ENCODE measurements around the gene CHMP1A. TPM values are rescaled to one million over a fixed set of nuclear protein-coding genes. Genes with fewer than 3 reads are reported as not detected.
"Not testable (repeated sequence)": the region's sequence is repeated elsewhere in the genome, so short reads cannot be mapped to it uniquely, and the experiment has no call there.

CHMP1A gene
- total and polyA plus RNA-seq, 2 donors (not counting 1 experiment from before 2014, with no cell fraction given) = 61.0 to 66.2 TPM

DNA sequence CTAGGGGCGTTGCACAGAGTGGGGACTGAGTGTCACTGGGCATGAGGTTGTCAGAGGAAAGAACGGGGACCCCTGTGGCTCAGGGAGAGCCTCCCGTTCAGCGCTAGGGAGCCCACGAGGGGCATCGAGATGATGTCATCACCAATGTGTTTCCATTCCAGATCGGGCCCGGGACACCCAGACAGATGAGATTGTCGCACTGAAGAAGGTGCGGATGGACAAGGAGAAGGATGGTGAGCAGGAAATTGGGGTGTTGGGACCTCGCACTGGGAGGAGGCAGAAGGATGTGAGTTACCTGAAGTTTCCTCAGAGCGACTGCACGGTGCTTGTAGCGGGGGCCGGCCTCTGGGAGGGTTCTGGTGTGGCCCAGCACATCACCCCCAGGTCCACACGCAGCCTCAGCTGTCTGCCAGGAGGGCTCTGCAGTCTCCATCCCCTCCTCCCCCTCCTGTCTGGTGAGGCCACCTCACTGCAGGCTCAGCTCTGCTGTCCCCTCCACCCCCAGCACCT, 32.9 kb upstream of the CHMP1A start:
- peaks cover 39% of the 10 kb centered on the region for H3K36me3 ChIP-seq (ENCODE audit: control insufficient read depth, insufficient read depth, low read length)
- no peaks in the 10 kb centered on the region for H3K27me3 ChIP-seq (ENCODE audit: control insufficient read depth, insufficient read depth, low read length)
- no peaks in the 10 kb centered on the region for H4K20me1 ChIP-seq (ENCODE audit: control insufficient read depth, extremely low read depth, insufficient read depth, low read length)
- H2AFZ ChIP-seq (ENCODE audit: low read length) = no peak overlapping the region
- no peak for DNase-seq (ENCODE audit: low read depth in 2 of 2)
- no peak overlapping the region for H3K4me2 ChIP-seq (ENCODE audit: extremely low read depth, insufficient read depth, low read length)
- H3K4me3 ChIP-seq (replicated peaks in 1 of 4; ENCODE audit: control extremely low read depth in 1 of 4, insufficient read depth in 1 of 4, low read depth in 3 of 4, low read length in 4 of 4) = no peak overlapping the region
- H3K9me3 ChIP-seq (ENCODE audit: control insufficient read depth, insufficient read depth, low read depth, low read length) = no peaks in the 10 kb centered on the region
- H3K27ac ChIP-seq (ENCODE audit: insufficient read depth, low read length) = no peak overlapping the region
- H3K9ac ChIP-seq (ENCODE audit: insufficient read depth, low read length) = no peak overlapping the region
- peaks cover 6% of the 10 kb centered on the region for H3K4me1 ChIP-seq (ENCODE audit: control insufficient read depth, extremely low read depth, insufficient read depth, low read length)
- peaks cover 17% of the 10 kb centered on the region for H3K79me2 ChIP-seq (ENCODE audit: control insufficient read depth, insufficient read depth, low read length)
- TF ChIP-seq EZH2 (IDR thresholded peaks at IDR 0.05; ENCODE audit: low read length, missing control alignments) = no peak
- TF ChIP-seq, protein P1, sequence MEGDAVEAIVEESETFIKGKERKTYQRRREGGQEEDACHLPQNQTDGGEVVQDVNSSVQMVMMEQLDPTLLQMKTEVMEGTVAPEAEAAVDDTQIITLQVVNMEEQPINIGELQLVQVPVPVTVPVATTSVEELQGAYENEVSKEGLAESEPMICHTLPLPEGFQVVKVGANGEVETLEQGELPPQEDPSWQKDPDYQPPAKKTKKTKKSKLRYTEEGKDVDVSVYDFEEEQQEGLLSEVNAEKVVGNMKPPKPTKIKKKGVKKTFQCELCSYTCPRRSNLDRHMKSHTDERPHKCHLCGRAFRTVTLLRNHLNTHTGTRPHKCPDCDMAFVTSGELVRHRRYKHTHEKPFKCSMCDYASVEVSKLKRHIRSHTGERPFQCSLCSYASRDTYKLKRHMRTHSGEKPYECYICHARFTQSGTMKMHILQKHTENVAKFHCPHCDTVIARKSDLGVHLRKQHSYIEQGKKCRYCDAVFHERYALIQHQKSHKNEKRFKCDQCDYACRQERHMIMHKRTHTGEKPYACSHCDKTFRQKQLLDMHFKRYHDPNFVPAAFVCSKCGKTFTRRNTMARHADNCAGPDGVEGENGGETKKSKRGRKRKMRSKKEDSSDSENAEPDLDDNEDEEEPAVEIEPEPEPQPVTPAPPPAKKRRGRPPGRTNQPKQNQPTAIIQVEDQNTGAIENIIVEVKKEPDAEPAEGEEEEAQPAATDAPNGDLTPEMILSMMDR (conservative IDR thresholded peaks at IDR 0.05 in 1 of 2, IDR thresholded peaks at IDR 0.05 in 1 of 2; ENCODE audit: low read depth in 1 of 2, low read length in 2 of 2) = no peak

DNA sequence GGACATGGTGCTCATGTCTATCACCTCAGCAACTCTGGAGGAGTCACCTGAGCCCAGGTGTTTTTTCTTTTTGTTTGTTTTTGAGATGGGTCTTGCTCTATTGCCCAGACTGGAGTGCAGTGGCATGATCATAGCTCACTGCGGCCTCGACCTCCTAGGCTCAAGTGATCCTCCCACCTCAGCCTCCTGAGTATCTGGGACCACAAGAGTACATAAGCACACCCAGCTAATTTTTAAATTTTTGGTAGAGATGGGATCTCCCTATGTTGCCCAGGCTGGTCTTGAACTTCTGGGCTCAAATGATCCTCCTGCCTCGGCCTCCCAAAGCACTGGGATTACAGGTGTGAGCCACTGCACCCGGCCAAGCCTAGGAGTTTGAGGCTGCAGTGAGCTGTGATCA, 32.1 kb upstream of the CHMP1A start:
- not testable (repeated sequence) for H3K9me3 ChIP-seq (ENCODE audit: control insufficient read depth, insufficient read depth, low read depth, low read length)

GRCh38 chr16:89689142-89689541, 31.6 kb upstream of the CHMP1A start:
- Histone ChIP-seq H3K4me2 (ENCODE audit: extremely low read depth, insufficient read depth, low read length) (no peak overlapping the region), H3K27me3 (ENCODE audit: control insufficient read depth, insufficient read depth, low read length) (no peaks in the 10 kb centered on the region), H3K4me3 (replicated peaks in 1 of 4; ENCODE audit: control extremely low read depth in 1 of 4, insufficient read depth in 1 of 4, low read depth in 3 of 4, low read length in 4 of 4) (no peak overlapping the region), H3K9me3 (ENCODE audit: control insufficient read depth, insufficient read depth, low read depth, low read length) (no peaks in the 10 kb centered on the region), H4K20me1 (ENCODE audit: control insufficient read depth, extremely low read depth, insufficient read depth, low read length) (no peaks in the 10 kb centered on the region), H3K4me1 (ENCODE audit: control insufficient read depth, extremely low read depth, insufficient read depth, low read length) (peaks cover 6% of the 10 kb centered on the region), H2AFZ (ENCODE audit: low read length) (no peak overlapping the region), H3K9ac (ENCODE audit: insufficient read depth, low read length) (no peak overlapping the region), H3K79me2 (ENCODE audit: control insufficient read depth, insufficient read depth, low read length) (peaks cover 17% of the 10 kb centered on the region), H3K27ac (ENCODE audit: insufficient read depth, low read length) (no peak overlapping the region), H3K36me3 (ENCODE audit: control insufficient read depth, insufficient read depth, low read length) (peaks cover 29% of the 10 kb centered on the region)
- DNase-seq (ENCODE audit: low read depth in 2 of 2) = no peak
- no peak for TF ChIP-seq EZH2 (IDR thresholded peaks at IDR 0.05; ENCODE audit: low read length, missing control alignments)
- TF ChIP-seq, protein P1 (conservative IDR thresholded peaks at IDR 0.05 in 1 of 2, IDR thresholded peaks at IDR 0.05 in 1 of 2; ENCODE audit: low read depth in 1 of 2, low read length in 2 of 2) = no peak

More for the DNA sequence above, 32.1 kb upstream of the CHMP1A start:
- H2AFZ ChIP-seq (ENCODE audit: low read length); H3K27ac ChIP-seq (ENCODE audit: insufficient read depth, low read length); H4K20me1 ChIP-seq (ENCODE audit: control insufficient read depth, extremely low read depth, insufficient read depth, low read length); H3K4me3 ChIP-seq (replicated peaks in 1 of 4; ENCODE audit: control extremely low read depth in 1 of 4, insufficient read depth in 1 of 4, low read depth in 3 of 4, low read length in 4 of 4); H3K27me3 ChIP-seq (ENCODE audit: control insufficient read depth, insufficient read depth, low read length); H3K9ac ChIP-seq (ENCODE audit: insufficient read depth, low read length); H3K4me1 ChIP-seq (ENCODE audit: control insufficient read depth, extremely low read depth, insufficient read depth, low read length); DNase-seq (ENCODE audit: low read depth in 2 of 2); H3K4me2 ChIP-seq (ENCODE audit: extremely low read depth, insufficient read depth, low read length): not testable (repeated sequence)
- Histone ChIP-seq H3K79me2 (ENCODE audit: control insufficient read depth, insufficient read depth, low read length) (peaks cover 17% of the 10 kb centered on the region), H3K36me3 (ENCODE audit: control insufficient read depth, insufficient read depth, low read length) (peaks cover 32% of the 10 kb centered on the region)
